ENCODE results near the gene ARID1B.

ARID1B gene

DNA sequence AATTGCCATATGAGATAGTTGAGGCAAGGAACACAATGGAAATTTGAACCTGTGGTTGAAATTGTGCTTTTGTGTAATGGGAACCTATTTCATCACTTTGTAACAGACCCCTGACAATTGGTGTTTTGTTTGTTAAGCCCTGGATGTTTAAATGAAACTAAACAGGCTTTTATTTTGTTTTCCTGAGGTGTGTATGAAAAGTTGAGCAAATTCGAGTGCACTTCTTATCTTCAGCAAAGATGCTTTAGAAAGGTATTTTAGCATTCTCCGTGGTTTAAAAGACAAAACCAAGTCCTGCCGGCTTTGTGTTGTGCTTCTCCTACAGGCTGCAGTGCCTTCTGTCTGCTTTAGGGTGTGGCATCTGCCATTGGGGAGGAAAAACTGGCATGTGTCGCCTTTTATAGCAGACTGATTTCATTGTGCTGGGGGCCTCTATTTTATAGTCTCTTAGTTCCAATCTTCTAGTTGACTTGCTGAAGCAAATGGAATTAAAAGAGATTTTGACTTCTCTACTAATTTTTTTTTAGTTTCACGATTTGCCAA is 2.2 kb upstream of the ARID1B start:
- no peak for DNase-seq

DNA sequence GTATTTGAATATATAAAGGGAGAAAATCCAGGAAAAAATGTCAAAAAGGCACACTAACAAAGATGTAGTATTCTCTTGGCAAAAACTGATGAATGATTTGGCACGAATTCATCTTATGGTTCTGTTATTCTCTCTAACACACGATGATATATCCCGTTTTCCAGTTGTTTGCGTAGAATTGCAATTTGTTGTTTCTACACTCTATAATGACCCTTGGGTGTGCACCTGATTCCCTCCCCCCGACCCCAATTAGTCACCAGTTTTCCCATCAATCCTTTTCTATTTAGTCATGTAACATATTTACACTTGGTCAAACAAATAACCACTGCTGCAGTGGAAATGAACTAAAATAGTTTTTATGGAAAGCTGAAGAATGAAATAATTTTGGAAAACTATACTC is 1.5 kb upstream of the ARID1B start:
- DNase-seq = no peak

DNA sequence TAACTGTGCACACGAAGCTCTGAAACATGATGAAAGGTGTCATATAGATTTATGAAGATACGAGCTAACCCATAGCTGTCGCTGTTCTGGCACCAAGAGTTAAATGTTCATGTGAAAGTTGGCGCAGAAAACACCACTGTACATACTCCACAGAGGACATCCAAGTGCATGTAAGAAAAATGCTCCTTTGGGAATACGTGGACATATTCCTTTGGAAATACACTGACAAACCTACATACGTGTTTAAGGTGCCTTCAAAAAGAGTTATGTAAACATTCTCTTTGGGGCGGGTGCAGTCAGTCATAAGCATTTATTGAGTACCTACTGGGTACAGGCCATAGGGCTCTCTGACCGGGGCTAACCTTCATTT is 723 bp upstream of the ARID1B start:
- no peak for DNase-seq

DNA sequence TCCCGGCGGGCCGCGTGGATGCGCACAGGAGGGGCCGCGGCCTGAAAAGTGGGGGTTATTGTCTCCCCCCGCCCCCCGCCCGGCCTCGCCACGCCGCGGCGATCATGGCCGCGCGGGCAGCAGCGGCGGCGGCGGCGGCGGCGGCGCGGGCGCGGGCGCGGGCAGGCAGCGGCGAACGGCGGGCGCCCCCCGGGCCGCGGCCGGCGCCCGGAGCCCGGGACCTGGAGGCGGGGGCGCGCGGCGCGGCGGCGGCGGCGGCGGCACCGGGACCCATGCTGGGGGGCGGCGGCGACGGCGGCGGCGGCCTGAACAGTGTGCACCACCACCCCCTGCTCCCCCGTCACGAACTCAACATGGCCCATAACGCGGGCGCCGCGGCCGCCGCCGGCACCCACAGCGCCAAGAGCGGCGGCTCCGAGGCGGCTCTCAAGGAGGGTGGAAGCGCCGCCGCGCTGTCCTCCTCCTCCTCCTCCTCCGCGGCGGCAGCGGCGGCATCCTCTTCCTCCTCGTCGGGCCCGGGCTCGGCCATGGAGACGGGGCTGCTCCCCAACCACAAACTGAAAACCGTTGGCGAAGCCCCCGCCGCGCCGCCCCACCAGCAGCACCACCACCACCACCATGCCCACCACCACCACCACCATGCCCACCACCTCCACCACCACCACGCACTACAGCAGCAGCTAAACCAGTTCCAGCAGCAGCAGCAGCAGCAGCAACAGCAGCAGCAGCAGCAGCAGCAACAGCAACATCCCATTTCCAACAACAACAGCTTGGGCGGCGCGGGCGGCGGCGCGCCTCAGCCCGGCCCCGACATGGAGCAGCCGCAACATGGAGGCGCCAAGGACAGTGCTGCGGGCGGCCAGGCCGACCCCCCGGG is 637 bp downstream of the ARID1B start:
- DNase-seq = peak; percentile 66

DNA sequence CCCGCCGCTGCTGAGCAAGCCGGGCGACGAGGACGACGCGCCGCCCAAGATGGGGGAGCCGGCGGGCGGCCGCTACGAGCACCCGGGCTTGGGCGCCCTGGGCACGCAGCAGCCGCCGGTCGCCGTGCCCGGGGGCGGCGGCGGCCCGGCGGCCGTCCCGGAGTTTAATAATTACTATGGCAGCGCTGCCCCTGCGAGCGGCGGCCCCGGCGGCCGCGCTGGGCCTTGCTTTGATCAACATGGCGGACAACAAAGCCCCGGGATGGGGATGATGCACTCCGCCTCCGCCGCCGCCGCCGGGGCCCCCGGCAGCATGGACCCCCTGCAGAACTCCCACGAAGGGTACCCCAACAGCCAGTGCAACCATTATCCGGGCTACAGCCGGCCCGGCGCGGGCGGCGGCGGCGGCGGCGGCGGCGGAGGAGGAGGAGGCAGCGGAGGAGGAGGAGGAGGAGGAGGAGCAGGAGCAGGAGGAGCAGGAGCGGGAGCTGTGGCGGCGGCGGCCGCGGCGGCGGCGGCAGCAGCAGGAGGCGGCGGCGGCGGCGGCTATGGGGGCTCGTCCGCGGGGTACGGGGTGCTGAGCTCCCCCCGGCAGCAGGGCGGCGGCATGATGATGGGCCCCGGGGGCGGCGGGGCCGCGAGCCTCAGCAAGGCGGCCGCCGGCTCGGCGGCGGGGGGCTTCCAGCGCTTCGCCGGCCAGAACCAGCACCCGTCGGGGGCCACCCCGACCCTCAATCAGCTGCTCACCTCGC is 1.5 kb downstream of the ARID1B start:
- peak; percentile 58 for DNase-seq

DNA sequence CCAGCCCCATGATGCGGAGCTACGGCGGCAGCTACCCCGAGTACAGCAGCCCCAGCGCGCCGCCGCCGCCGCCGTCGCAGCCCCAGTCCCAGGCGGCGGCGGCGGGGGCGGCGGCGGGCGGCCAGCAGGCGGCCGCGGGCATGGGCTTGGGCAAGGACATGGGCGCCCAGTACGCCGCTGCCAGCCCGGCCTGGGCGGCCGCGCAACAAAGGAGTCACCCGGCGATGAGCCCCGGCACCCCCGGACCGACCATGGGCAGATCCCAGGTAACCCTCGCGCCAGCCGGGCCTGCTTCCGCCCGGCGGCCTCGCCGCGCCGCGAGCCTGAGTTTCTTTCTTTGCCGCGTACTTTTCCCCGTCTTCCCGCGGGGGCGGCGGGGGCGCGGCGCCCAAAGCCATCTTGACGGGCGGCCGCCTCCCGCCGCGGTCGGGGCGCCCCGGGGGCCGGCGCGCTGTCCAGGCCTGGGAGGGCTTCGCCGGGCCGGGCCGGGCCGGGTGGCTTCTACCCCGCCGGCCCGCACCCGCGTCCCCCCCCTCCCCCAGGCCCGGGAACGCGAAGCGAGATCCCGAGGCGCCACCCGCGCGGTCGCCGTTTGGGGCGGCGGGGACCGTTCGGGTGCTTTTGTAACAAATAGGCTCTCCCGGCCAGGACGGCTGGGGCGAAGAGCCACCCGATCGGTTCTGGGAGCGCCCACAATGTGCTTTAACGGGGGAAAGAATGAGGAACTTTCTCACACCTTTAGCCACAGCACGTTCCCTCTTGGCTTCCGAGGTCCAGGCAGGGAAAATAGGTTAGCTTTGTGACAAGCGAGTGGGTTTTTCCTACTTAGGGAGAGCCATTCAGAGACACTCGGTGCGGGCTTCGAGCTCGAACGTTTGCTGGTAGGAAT is 2.3 kb downstream of the ARID1B start:
- peak; percentile 70 for DNase-seq

DNA sequence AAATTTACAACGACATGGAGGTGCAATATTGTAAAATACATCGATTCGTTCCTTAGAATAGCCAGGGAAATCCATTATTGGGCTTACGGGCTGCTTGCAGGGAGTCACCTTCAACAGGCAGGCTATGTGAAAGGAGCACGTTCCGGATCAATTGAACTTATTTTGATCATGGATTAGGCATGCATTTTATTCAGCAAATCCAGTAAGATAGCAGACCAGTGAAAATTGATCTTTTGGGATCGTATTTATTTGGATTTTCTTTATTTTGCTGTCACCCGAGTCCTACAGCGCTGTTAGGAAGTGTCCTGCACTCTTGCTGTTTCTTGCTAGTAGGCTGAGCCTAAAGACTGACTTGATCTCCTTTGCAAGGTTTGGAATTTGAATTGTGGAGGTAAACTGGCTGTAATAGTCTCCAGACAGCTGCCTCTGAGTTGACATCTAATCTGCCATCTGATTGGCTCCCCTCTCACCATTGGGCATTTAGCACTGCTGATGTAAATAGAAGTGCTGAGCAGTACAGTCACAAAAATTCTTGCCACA is 3.0 kb downstream of the ARID1B start:
- peak; percentile 61 for DNase-seq

DNA sequence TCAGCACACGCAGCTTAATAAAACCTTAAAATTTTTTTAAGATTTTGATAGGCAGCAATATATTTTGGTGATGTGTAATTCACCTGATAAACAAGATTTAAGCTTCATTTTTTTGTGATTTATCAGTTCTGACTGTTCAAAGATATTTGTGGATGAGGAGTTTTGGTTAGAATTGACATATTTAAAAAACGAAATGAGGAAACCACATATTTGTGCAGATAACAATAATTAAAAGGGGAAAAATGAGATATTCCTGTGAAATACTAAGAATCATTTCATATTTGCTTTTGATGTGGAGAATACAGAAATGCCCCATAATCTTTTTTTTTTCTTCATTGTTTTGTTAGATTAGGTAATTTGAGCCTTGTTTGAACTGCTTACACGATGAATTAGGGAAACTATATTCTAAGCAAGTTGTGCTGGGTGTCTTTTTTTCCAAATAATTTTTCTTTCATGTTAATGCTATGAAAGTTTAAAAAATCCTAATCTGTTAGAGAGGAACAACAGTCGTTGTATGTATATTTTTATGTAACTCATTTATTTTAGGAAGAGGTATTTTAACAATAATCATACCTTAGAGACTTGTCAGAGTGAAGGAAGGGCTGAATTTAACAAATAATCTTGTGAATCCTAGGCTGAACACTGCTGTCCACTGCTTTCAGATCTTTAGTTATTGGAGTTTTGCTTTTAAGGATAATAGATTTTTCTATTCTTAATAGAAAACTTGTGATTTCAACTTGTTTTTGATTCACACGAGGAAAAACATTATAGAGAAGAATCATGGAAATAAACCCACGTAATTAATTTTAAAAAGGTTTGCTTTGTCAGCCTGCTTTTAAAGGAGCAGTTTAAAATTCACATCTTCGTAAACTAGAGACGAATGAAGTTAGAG is 4.0 kb downstream of the ARID1B start:
- DNase-seq = no peak

DNA sequence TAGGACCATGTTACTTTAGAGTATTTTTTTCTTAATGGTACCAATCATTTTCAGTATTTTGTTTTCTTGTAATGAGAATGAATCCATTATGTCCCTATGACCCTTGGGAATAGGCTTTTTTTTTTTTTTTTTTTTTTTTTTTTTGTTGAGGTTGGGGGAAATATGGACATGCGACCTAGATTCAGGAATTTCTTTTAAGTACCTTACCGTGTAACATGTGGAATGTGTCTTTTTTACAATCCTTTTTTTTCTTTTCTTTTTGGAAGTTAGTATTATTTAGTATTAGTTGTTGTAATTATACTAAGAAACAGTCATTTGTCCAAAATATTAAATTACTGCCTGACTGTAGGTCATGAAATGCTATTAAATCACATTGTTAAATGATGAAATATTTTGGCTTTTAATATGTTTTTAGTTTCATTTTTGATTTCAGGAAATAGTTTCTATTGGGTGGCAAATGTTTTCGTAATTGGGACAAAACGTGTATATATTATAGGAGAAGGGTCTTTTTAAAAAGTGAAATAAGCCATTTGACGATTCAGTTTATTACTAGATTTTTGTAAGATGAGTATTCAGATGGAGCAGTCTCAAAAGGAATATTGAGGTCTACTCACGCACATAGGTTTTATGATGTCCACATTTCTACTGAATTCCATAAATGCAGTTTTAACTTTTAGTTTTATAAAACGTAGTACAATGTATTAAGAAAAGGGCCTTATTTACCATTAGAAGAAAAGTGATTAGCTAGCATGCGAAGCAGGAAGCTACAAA is 4.9 kb downstream of the ARID1B start:
- DNase-seq = no peak

DNA sequence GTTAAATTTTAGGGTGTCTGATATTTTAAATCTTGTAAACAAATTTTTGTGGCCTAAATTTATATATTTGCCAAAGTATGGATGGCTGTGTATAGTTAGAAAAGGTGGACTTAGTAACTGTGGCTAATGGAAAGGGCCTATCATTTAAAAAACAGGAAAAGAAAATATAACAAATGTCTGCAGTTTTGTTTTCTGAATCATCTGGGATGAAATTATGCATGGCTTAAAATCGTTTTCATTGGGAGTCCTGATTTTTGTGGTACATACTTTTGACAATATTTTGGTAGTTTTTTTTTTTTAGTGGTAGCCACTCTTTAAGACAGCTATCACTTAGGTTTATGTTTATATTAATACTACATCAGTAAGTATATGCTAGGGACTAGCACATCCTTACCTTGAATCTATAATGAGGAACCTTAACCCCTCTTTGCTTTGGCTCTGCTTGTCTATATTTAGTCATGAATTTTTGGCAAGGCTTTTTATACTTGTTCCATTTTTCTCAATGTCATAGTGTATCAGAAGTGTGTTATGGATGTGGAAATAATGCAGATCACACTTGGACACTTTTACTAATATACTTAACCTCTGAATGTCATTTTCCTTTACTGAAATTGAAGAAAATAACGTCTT is 5.6 kb downstream of the ARID1B start:
- DNase-seq = no peak

DNA sequence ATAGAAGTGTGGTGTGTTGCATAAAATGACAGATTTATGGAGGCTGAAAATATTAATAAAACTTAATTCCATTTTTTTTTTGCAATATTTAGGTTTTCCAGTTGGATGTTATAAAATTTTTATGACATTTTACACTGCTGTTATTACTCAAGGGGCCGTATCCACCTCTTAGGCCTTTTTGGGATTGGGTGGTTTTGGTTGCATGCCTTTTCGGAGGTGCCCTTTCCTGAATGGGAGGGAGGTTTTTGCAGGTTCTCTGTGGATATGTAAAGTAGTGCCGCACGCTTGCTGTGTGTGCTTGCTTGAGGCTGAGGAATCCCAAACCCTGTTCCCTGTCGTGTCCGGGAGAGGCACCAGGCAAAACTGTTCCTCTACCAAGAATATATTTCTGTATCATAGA is 6.8 kb downstream of the ARID1B start:
- no peak for DNase-seq

DNA sequence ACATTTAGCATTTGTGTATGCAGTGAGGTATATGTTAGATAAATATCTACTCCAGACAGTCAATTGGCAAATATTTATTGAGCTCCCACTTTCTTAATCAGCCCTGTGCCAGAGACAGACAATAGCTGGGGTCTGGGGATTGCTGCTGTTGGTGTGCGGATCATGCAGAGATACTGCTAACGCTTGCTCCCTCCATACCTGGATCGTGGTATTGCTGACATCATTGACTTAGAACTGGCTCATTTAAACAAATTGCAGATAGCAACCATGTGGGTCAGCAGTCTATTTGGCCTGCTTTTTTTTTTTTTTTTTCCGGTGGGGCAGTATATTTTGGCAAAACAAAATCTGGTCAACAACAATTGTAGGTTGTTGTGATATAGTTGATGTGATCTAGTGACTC is 9.5 kb downstream of the ARID1B start:
- DNase-seq = no peak

DNA sequence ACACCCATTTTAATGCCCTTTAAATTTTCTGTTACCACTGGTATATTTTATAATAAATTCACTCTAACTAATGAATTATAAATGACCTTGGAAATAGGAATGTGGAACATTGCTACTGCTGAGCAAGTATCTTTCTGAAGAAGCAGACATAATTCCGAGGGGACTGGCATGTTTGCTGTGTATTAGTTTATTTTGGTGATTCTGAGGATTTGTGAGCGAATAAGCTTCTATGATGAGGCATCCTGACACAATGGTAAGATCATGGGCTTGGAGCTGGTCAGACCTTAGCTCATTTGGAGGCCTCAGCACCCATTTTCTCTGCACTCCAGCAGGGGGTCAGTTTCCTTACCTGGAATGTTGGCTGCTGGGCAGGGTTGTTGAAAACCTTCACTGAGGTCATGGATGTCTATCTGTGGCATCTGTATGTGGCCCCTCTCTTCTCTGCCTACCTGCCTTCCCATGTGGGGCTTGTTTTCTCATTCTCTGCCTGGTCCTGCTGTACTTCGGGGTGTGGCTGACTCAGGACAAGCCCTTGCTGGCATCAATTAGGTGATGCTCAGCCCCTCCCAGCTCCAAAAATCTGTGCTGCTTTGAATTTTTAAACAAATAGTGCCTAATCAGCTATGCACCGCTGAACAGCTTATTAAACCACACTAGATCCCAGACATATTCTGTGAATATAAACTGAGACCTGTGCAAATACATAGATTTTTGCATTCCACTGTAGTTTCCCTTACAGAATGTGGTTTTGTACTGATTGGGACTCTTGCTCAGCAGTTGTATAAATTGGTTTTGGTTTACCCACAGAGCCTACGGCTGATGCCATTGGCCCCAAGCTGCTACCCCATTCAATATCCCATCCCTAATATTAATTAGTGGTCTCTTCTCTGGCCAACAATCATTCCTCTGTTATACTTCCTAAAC is 10.7 kb downstream of the ARID1B start:
- DNase-seq = no peak

DNA sequence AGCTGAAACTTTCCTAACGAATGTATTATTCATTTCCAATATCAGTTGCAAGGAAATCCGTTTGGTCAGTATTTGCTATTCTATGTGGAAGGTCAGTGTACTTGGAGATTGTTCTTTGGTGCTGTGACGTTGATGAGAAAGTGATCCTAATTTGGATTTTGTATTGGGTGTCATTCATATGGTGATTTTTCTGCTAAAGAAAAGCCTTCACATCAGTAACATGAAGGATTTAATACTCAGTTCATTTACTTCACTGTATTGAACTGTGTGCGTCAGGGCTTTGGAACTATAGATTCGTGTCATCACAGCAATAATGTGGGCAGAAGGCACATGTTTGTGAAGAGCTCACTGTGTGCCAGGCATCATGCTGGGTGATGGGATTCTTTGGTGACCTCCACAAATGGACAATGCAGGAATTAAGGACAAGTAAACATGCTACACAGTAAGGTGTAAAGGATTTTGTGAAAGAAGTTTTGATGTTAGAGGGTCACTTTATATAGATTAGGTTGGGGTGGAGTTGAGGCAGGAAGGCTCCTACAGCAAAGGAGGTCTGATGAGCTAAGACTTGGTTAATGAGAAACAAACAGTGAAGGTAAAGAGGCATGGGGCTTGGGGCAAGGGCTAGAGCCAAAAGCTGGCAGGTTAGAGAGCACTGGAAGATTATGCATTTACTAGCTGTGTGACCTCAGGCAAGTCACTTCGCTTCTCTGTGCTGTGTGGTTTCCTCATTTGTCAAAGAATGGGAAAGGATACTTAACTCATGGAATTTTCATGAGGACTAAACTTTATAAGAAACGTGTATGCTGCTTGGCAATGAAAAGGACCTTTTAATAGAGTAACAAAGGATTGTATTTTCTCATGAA is 12.1 kb downstream of the ARID1B start:
- no peak for DNase-seq

DNA sequence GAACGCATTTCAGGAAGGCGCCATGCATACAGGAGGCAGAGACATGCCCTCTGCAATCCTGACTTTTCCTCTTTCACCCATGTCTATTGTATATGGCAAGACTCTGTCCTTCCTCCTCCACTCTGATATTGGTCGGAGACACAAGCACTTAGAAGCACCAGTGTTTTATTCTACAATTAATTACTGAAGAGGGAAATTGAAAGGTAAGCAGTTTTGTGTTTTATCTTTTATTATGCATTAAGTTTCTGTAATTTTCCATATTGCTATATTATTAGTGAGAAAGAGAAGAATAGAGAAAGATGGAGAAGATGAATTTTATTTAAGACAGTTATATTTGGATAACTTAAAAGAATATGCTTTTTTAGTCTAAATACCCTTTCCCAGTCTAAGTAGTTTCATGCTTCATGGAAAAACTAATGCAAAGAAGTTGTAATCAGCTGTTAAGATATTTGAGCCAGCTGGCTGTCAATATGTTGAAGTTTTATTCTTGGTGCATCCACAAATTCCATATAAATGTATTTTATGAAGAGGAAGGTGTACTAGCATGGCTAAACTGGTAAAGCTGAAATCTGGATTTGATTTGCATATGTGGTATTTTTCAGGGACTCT is 13.6 kb downstream of the ARID1B start:
- DNase-seq = no peak

DNA sequence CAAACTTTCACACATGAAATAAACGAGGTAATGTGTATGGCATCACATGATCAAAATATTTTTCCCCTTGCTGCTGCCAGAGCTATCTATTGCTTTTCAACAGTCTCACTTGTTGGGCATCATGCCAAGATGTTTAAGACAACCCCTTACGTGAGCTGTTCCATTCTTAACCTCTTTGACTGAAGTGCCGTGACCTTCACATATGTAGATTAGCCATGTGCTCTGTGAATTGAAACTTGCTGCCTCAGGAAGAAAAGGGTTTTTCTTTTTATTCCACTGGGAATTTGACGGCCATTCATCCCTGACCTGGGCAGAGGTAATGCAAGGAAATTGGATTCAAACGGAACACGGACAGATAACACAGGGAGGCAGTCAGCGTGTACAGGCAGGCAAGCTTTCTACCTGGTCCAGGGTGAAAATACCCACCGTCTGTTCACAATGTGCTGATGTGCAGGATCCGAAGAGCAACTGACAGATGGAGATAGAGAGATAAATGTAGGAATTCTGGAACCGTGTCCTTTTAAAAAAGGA is 14.2 kb downstream of the ARID1B start:
- DNase-seq = peak; percentile 35

DNA sequence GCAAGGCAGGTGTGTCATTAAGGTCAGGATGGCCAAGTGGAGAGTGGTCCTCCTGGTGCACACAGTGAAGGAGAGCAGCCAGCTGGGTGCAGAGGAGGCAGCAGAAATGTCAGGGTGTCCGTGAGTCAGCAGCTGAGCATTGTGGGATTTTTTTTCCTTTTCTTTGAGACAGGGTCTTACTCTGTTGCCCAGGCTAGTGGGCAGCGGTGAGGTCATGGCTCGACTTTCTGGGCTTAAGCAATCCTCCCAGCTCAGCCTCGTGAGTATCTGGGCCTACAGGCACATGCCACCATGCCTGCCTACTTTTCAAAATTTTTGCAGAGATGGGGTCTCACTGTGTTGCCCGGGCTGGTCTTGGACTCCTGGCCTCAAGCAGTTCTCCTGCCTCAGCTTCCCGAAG is 16.0 kb downstream of the ARID1B start:
- DNase-seq = no peak

Measured in activated CD4-positive, alpha-beta T cell treated with anti-CD3 and anti-CD28 coated beads for 48 hours (primary cell).